HepG2 (cell line): ENCODE data around the gene INTS4. TPM values are rescaled to one million over a fixed set of nuclear protein-coding genes. Genes with fewer than 3 reads are reported as not detected.

ENCODE experiments used
- FOXP1 ChIP-seq, 2 experiments: fragments of 450-650 bp in 1 of 2; IDR thresholded peaks; 2 replicates each; pipeline ENCODE4 v1.6.1; 2017 to 2018; ENCODE audit warnings: antibody characterized with exemption in 1 of 2
- KLF12 ChIP-seq: sonication (generic); formaldehyde crosslinking; IDR thresholded peaks from 2 replicates; pipeline ENCODE4 v1.4.0; 2020; ENCODE audit warnings: missing genetic modification reagents, borderline replicate concordance
- NPAS2 ChIP-seq: sonication (generic); formaldehyde crosslinking; IDR thresholded peaks from 2 replicates; pipeline ENCODE4 v1.8.0; 2022; ENCODE audit warnings: mild to moderate bottlenecking, missing genetic modification reagents, borderline replicate concordance
- PAXIP1 ChIP-seq: sonication (generic); formaldehyde crosslinking; conservative IDR thresholded peaks from 2 replicates; pipeline ENCODE4 v1.4.0; 2020; ENCODE audit warnings: mild to moderate bottlenecking, missing genetic modification reagents, moderate library complexity
- RARA ChIP-seq: IDR thresholded peaks from 2 replicates; pipeline ENCODE4 v1.6.1; 2016; ENCODE audit warnings: missing genetic modification reagents, missing compliant biosample characterization
- SP1 ChIP-seq, 2 experiments: fragments of 450-650 bp in 1 of 2; sonication (generic) in 1 of 2; formaldehyde crosslinking in 1 of 2; IDR thresholded peaks; 2 replicates each; pipeline versions ENCODE4 v1.4.0 to v1.6.1; 2016 to 2020; ENCODE audit warnings: missing genetic modification reagents in 1 of 2
- TFDP2 ChIP-seq: sonication (generic); formaldehyde crosslinking; IDR thresholded peaks from 2 replicates; pipeline ENCODE4 v1.4.0; 2020; ENCODE audit warnings: missing genetic modification reagents
- THRA ChIP-seq: sonication (generic); formaldehyde crosslinking; IDR thresholded peaks from 2 replicates; pipeline ENCODE4 v1.4.0; 2020; ENCODE audit warnings: missing genetic modification reagents, borderline replicate concordance
- ZBTB7B ChIP-seq: sonication (generic); formaldehyde crosslinking; IDR thresholded peaks from 2 replicates; pipeline ENCODE4 v1.4.0; 2020; ENCODE audit warnings: missing genetic modification reagents
- ZNF296 ChIP-seq: sonication (generic); formaldehyde crosslinking; conservative IDR thresholded peaks from 2 replicates; pipeline ENCODE4 v1.5.0; 2020; ENCODE audit warnings: mild to moderate bottlenecking, missing genetic modification reagents
- ZNF407 ChIP-seq: sonication (generic); formaldehyde crosslinking; IDR thresholded peaks from one replicate; pipeline ENCODE4 v1.5.1; 2020; ENCODE audit warnings: mild to moderate bottlenecking, missing genetic modification reagents; ENCODE audit errors: not compliant biosample characterization
- ZZZ3 ChIP-seq: sonication (generic); formaldehyde crosslinking; IDR thresholded peaks from 2 replicates; pipeline ENCODE4 v1.4.0; 2020; ENCODE audit warnings: missing genetic modification reagents, mild to moderate bottlenecking, borderline replicate concordance
- polyA plus RNA-seq, 8 experiments: library from polyadenylated mRNA; depleted of rRNA in 3 of 8; stranded (reverse) in 7 of 8; unstranded in 1 of 8; fragments of >200 nt; fragmentation: Illumina TruSeq in 4 of 8; extraction: Trizol in 4 of 8; gene quantifications; 2 replicates each; pipeline versions ENCODE4 v1.2.1 to v1.2.3, GENCODE V29; 2011 to 2016; ENCODE audit warnings: low read depth in 4 of 8, missing spikeins in 1 of 8, mixed read lengths in 1 of 8; ENCODE audit not compliant: insufficient read depth in 1 of 8
- total RNA-seq, 5 experiments: library from RNA; depleted of rRNA; stranded (reverse); fragments of >200 nt; fragmentation: Illumina TruSeq; extraction: Trizol; gene quantifications; 2 replicates each; pipeline ENCODE4 v1.2.3, GENCODE V29; 2016; ENCODE audit warnings: low read depth in 1 of 5

INTS4 gene
- total and polyA plus RNA-seq, 2 of the 13 experiments (the other 11 are each of a cell fraction or from before 2014, with no cell fraction given) = 37.3 to 44.8 TPM

- TF ChIP-seq SP1 (IDR thresholded peaks at IDR 0.05) = no peak
- no peak for TF ChIP-seq SP1 (CRISPR knock-in tag; IDR thresholded peaks at IDR 0.05)
- TF ChIP-seq THRA = no peak
- peak; percentile 74 for TF ChIP-seq ZNF296 (CRISPR knock-in tag)
- peak; percentile 53; the same call in 1 of the 2 replicates for TF ChIP-seq ZZZ3
- TF ChIP-seq FOXP1 (IDR thresholded peaks at IDR 0.05) = no peak
- TF ChIP-seq FOXP1 (CRISPR knock-in tag; IDR thresholded peaks at IDR 0.05) = no peak
- no peak; the same call in 1 of the 2 replicates for TF ChIP-seq PAXIP1
- peak; percentile 92 for TF ChIP-seq ZBTB7B
- peak; percentile 87 for TF ChIP-seq TFDP2 (CRISPR knock-in tag)
- no peak for TF ChIP-seq NPAS2
- TF ChIP-seq KLF12 (CRISPR knock-in tag) = no peak
- peak; percentile 78 for TF ChIP-seq ZNF407 (CRISPR knock-in tag)
- peak; percentile 27; the same call in 1 of the 2 replicates for TF ChIP-seq RARA (CRISPR knock-in tag)
These were observed 28.2 kb upstream of the INTS4 start, which contains the start of gene KCTD14 (continued) for GRCh38 chr11:78022397-78023396.
